NCI-H1930 (cell line): ENCODE results near the gene VPS25.

Experiments
- DNase-seq, 2 experiments: peaks; one replicate each; lab custom pipeline; 2025; lab: John Stamatoyannopoulos, UW

Gene VPS25

DNA sequence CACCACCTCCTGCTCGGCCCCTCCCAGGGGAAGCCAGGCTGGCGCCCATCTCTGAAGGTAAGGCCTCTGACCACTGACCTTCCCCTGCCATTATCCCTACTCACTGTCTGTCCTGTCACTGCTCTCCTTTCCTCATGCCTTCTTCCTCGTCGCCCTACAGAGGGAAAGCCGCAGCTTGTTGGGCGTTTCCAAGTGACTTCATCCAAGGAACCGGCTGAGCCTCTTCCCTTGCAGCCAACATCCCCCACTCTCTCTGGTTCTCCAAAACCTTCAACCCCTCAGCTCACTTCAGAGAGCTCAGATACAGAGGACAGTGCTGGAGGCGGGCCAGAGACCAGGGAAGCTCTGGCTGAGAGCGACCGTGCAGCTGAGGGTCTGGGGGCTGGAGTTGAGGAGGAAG lies 22.2 kb downstream of the VPS25 start:
- DNase-seq, result no peak

- no peak for DNase-seq
These were observed 23.0 kb downstream of the VPS25 start for GRCh38 chr17:42796066-42796758.

DNA sequence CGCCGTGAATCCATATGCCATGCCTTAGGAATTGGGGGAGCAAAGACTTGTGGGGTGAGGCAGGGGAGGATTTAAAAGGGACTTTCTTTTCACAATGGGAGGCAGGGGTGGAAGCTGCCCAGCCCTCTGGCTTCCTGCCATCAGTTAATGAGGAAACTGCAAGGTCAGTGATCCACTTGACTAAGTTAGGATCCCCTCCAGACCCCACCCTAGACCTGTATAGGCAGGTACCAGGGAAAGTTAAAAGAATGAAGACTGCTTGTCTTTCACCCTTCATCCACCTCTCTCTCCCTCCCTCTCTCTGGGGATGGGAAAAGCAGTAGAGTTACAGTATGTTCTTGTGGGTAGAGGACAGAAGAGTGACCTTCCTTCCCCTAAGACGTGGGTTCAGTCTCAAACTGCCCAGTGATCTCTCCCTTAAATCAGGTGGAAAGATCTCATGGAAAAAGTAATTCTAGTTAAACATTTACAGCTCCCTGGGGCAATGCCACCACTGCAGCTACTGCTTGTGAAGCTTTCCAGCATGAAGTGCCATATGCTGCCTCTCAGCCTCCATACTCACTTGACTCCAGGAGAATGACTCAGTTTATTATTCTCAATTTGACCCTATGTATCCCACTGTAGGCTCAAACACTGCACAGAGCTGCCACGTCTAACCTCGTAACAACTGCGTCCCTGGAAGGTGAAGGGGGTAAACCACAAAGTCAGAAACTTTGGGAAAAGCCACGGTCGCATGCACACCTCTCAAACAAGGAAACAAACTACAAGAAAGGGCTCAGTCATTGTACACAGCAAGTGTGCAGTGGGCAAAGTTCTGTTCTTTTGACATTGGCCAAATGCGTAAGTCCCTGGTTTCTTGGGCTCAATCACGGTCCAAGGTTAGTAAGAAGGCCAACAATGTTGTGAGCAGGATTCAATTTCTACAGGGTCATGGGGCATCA lies 24.1 kb downstream of the VPS25 start:
- no peak for DNase-seq

DNA sequence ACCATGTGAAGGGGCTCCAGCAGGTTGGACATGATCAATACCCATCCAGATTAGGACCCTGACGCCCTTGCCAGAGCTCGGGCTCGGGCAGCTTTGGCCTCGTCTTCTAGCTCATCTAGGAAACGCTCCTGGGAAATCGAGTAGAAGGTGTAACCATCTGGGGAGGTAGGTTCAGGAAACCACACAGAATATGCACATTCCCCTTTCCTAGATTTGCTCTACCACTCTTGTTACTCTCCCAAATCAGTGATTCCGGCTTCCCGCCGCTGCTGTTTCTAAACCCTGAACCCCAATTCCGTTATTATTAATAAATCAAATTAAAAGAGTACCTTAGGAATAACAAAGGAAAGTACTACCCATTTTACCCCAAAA lies 24.7 kb downstream of the VPS25 start:
- no peak for DNase-seq

- DNase-seq, result peak; percentile 82 to 83
These were observed 25.4 kb downstream of the VPS25 start, which contains the start of the genes CNTD1 and COA3 for GRCh38 chr17:42798383-42799380. Gene CNTD1, plus strand, starts transcription at chr17:42798861. Its CDS starts 207 bp downstream, at chr17:42799068. Gene COA3, minus strand, starts transcription at chr17:42798704. Its CDS starts 23 bp downstream, at chr17:42798681.

GRCh38 chr17:42803074-42803883 lies 30.0 kb downstream of the VPS25 start:
- DNase-seq, result no peak

- no peak for DNase-seq
These were observed 31.7 kb downstream of the VPS25 start for GRCh38 chr17:42804918-42805367.

DNA sequence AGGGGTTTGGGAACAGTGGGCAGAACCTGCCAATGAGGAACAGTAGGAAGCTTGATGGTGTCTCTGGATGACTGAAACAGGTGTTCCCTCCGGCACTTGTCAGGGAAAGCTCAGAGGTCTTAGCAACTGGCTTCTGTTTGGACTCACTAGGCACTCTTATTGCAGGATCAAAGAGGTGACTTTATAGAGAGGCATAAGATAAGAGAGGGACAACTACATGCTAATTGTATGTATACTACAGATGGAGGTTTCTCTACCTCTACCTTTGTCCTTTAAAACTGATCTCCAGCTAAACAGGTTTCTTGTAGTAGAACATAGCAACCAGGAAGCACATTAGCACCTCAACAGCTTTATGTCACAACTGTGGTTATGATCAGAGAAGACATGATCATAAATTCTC lies 33.0 kb downstream of the VPS25 start:
- no peak for DNase-seq

DNA sequence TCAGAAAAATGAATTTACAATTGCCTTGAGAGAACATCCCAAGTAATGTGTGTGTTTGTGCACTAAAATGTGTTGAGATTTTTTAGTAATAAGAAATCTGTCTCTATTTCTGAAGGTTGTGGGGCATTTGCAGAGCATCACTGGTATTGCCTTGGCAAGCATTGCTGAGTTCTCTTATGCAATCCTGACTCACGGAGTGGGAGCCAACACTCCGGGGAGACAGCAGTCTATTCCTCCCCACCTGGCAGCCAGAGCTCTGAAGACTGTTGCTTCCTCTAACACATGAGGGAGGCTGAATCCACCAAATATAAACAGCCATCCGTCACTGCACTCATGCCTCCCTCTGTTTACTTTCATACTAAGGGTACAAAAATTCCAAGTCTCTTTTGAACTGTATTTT lies 36.0 kb downstream of the VPS25 start:
- no peak for DNase-seq

DNA sequence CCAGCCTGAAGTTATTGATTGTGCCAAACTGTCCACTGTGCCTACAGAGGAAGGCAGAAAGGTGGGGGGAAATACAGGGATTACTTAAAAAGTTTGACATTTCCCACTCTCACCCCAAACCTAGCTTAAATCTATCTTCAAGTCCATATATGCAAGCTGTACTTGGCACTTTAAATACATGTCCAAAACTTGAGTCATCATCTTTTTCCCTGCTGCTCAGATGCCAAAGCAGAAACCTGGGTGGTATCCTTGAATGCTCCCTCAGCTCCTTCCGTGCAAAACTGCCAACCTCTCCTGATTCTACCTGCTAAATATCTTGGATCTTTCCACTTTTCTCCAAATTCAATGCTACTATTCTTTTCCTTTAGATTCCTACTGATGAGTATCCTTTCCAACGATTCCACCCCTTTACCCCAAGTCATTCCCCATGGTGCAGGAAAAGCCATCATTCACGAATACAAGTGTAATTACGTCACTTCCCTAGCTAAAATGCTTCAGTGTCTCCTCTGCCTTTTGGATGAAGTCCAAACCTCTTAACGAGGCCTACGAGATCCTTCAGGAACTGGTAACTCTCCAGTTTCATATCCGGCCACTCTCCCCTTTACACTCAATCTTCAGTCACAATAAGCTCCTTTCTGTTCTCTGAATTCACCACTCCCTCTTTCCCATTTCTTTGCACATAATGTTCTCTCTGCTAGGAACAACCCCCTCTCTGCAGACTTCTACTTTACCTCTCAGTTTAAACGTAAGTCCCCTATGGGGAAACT lies 41.6 kb downstream of the VPS25 start:
- no peak for DNase-seq

- no peak for DNase-seq
These were observed 44.6 kb downstream of the VPS25 start for GRCh38 chr17:42817866-42818265.

DNA sequence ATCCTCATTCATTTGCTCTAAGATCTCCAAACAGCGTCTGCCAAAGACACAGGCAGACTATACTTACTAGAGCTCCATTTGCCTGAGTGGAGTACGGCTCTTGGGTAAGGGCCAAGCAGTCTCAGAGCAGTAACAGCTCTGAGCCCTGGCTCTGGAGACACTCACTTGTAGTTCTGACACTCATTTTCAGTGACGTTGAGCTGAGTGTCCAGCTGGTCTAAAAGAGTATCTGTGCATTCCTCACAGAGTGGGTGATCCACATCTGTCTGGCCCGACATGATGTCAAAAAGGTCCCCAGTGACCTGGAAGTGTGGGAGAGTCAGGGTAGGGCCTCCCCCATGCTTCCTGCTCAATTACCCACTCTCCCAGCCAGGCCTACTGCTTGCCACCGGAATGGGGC lies 45.1 kb downstream of the VPS25 start:
- DNase-seq, result no peak

DNA sequence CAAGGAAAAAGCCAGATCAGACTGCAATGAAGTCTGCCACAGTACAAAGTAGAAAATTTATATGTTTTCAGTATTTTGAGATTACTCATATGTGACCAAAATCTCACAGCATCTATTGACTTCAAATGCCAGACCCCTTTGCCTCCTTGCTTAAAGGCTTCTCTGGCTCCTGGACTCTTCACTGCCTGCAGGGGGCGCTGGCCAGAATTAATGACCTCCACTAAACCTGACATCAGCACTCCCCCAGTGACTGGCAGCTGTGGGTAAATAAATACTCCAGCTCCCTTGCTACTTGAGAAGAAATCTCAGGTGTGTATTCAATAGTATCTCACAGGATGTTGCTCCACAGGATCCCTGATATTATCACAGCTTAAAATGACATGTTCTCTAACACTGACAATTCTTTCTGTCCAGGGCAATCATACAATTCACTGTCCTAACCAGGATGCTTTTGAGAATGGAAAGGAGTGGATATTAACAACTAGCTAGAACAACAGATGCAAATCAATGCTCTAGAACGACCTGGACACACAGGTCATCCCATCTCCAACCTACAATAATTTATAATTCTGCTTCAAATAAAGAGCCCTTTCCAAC lies 46.8 kb downstream of the VPS25 start:
- peak; percentile 15 to 60 for DNase-seq

GRCh38 chr17:42821176-42821575 lies 47.9 kb downstream of the VPS25 start:
- DNase-seq, result no peak

- DNase-seq, result no peak
These were observed 54.2 kb downstream of the VPS25 start for GRCh38 chr17:42827472-42827871.
